HG03097 (cell line): ENCODE data around the gene CLBA1.
"Not testable (repeated sequence)": the region's sequence is repeated elsewhere in the genome, so short reads cannot be mapped to it uniquely, and the experiment has no call there.

Experiments used
- ATAC-seq: cut with Tn5 transposase; IDR thresholded peaks from one replicate; pipeline ENCODE4 v1.9.1; 2021; ENCODE audit not compliant: unreplicated experiment, low FRiP score

CLBA1 gene

GRCh38 chr14:104985675-104986486 is at the start of gene CLBA1:
Gene CLBA1 (plus strand): TSS chr14:104985788. CDS start chr14:104986432, 644 bp downstream.
- ATAC-seq: peak; percentile 90

GRCh38 chr14:104935955-104936354 is 49.6 kb upstream of the CLBA1 start:
- no peak for ATAC-seq

- ATAC-seq: no peak
These were observed 49.0 kb upstream of the CLBA1 start for GRCh38 chr14:104936361-104937155.

- no peak for ATAC-seq
These were observed 48.4 kb upstream of the CLBA1 start for GRCh38 chr14:104937161-104937560.

- no peak for ATAC-seq
These were observed 47.8 kb upstream of the CLBA1 start for GRCh38 chr14:104937694-104938365.

- ATAC-seq: no peak
These were observed 47.2 kb upstream of the CLBA1 start for GRCh38 chr14:104938436-104938835.

- ATAC-seq: no peak
These were observed 46.6 kb upstream of the CLBA1 start for GRCh38 chr14:104938960-104939359.

GRCh38 chr14:104939666-104940410 is 45.8 kb upstream of the CLBA1 start:
- no peak for ATAC-seq

- ATAC-seq: no peak
These were observed 45.0 kb upstream of the CLBA1 start for GRCh38 chr14:104940526-104941150.

- no peak for ATAC-seq
These were observed 43.9 kb upstream of the CLBA1 start for GRCh38 chr14:104941508-104942365.

- ATAC-seq: no peak
These were observed 43.0 kb upstream of the CLBA1 start for GRCh38 chr14:104942586-104942985.

- ATAC-seq: not testable (repeated sequence)
These were observed 42.2 kb upstream of the CLBA1 start for GRCh38 chr14:104943216-104944015.

- ATAC-seq: not testable (repeated sequence)
These were observed 41.6 kb upstream of the CLBA1 start for GRCh38 chr14:104944016-104944308.

- not testable (repeated sequence) for ATAC-seq
These were observed 41.0 kb upstream of the CLBA1 start for GRCh38 chr14:104944436-104945205.

- not testable (repeated sequence) for ATAC-seq
These were observed 40.3 kb upstream of the CLBA1 start for GRCh38 chr14:104945266-104945665.

- not testable (repeated sequence) for ATAC-seq
These were observed 39.3 kb upstream of the CLBA1 start for GRCh38 chr14:104945986-104946965.
